Astrocyte of the cerebellum (primary cell): ENCODE measurements around the gene OCSTAMP.

ENCODE experiments used
- DNase-seq: peaks from one replicate; pipeline ENCODE4 v3.0.0-alpha.2; 2011; ENCODE audit warnings: low read depth
- H3K4me3 ChIP-seq: 2 replicates; pipeline ENCODE4 v1.5.1; 2011; ENCODE audit warnings: mild to moderate bottlenecking, low read depth, low read length, moderate library complexity
- CTCF ChIP-seq: IDR thresholded peaks from 2 replicates; pipeline ENCODE4 v1.5.1; 2012; ENCODE audit warnings: low read length, low read depth, moderate library complexity, mild to moderate bottlenecking; ENCODE audit errors: missing control alignments
- in situ Hi-C: cut with HindIII; loops from 2 replicates; pipeline ENCODE4 v1.10.0; 2017; ENCODE audit warnings: low sequenced_read_pairs

Gene OCSTAMP

DNA sequence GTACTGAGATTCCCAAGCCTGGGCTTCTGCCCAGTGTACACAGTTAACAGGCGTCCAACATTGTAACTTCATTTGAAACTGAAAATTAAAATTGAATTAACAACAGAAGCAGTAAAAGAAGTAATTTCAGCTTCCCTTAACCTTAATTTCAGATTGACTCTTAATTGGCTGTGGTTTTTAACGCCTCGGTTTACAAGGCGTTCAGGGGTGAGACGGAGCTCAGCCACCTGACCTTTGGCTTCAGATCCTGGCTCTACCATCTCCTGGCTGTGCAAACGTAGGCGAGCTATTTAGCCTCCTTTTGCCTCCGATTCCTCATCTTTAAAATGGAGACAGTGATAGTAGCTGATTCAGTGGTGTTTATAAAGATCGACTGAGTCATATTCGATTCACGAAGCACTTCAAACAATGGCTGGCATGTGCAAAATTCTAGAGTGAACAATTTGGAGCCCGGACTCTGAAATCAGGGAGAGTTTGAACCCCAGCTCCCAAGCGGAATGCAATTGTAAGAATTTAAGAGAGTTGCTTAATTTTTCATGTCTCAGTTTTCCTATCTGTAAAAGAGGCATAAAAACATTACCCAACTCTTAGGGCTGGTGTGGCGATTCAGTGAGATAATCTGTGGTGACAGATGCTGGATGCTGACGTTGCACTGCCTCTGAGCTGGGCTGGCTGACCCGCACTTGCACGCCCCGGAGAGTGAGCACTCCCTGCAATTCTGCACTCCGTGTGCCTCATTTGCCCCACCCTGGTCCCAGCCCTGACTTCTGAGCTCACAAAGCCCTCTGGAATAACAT lies 23.5 kb upstream of the OCSTAMP start:
- no peak overlapping the region for H3K4me3 ChIP-seq
- in situ Hi-C loops, result no loop called here
- TF ChIP-seq CTCF, result no peak
- no peak for DNase-seq

DNA sequence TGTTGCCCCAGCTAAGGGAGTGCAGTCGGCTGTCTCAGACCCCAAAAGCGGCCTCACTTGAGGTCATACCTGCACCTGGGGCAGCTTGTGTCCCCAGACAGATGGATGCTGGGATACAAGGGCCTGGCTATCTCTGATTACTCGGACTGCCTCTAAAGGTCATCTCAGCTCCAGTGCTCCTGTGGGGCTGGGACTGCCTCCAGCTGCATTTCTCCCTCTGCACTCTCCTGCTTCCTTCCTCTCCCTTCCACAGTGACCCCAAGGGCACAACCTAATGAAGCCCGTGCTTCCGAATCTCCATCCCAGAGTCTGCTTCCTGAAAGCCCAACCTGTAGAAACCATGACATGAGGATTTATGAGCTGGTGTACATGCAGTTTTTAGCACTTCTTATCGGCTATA lies 22.8 kb upstream of the OCSTAMP start:
- TF ChIP-seq CTCF, result no peak
- in situ Hi-C loops, result no loop called here

DNA sequence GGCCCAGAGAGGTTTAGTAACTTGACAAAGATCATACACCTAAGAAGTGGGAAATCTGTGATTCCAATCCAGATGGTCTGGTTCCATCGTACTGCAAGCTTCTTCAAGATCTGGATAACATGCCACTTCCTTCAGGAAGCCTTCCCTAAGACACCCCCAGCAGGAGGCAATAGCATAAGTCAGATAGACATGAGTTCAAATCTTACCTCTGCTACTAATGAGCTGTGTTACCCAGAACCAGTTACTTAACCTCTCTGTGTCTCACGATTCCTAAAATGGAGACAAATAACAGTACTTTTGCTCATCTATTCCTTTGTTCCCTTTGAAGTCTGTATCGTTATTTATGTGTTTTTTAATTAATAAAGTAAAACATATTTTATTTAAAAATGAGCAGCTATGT lies 22.3 kb upstream of the OCSTAMP start:
- TF ChIP-seq CTCF, result no peak

More for the DNA sequence above, 22.8 kb upstream of the OCSTAMP start:
- no peak for DNase-seq
- no peak overlapping the region for H3K4me3 ChIP-seq

DNA sequence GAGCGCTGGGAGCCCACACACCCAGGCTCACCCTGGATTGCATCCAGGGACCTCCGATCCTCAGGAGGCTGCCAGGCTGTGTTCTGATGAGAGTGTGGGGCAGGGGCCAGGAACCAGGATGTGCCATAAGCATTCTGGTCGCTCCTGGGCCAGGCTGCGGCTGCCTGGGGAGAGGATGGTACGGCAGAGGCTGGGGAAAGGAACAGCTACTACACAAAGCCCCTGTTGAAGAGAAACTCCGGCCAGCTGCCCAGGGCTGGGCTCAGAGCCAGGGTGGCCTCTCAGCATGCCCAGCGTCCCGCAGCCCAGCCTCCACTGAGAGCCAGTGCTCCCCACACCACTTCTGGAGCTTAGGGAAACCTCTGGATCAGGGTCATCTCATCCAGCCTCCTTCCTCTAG lies 21.7 kb upstream of the OCSTAMP start:
- H3K4me3 ChIP-seq, result no peak overlapping the region
- in situ Hi-C loops, result no loop called here
- no peak for DNase-seq
- TF ChIP-seq CTCF, result no peak

More for the DNA sequence above, 22.3 kb upstream of the OCSTAMP start:
- no peak overlapping the region for H3K4me3 ChIP-seq
- in situ Hi-C loops, result no loop called here
- DNase-seq, result no peak

DNA sequence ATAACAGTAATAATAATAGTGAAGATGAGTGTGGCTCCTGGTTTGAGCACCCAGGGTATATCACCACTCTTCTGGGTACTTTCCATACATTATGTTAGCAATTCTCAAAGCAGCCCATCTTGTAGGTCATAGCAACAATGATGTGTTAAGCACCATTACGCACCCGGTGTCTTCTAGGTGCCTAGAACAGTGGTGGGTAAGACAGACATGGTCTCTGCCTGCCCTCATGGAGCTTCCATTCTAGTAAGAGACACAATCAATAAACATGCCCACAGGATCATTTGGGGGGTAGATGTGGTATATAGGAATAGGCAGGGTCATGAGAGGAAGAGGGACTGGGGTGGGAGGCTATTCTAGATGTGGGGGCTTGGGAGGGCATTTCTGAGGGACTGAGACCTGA lies 21.0 kb upstream of the OCSTAMP start:
- DNase-seq, result no peak
- in situ Hi-C loops, result no loop called here
- TF ChIP-seq CTCF, result no peak
- no peak overlapping the region for H3K4me3 ChIP-seq

- DNase-seq, result no peak
- in situ Hi-C loops, result no loop called here
- no peak for TF ChIP-seq CTCF
- H3K4me3 ChIP-seq, result no peak overlapping the region
Observed at GRCh38 chr20:46570956-46571355, 20.5 kb upstream of the OCSTAMP start.
